Activated B cell treated with CpG ODN at 0.5 μM for 24 hours (primary cell): ENCODE measurements around the gene CYP4F2. TPM values are rescaled to one million over a fixed set of nuclear protein-coding genes. Genes with fewer than 3 reads are reported as not detected.

ENCODE experiments used
- ATAC-seq: fragments of 200-7000 bp; cut with Tn5 transposase; one replicate; pipeline ENCODE4 v1.10.0; 2021; ENCODE audit warnings: low read depth, mild to moderate bottlenecking, moderate library complexity
- CTCF ChIA-PET: fragments of 350-600 bp; sonication (Branson Sonifier 250); formaldehyde crosslinking; loops from one replicate; lab custom pipeline; 2021; ENCODE audit warnings: antibody characterized with exemption; lab: Charles Lee
- POLR2A ChIA-PET: fragments of 350-600 bp; sonication (Branson Sonifier 250); formaldehyde crosslinking; loops from one replicate; lab custom pipeline; 2021; ENCODE audit warnings: antibody characterized with exemption; lab: Charles Lee
- DNase-seq: peaks from one replicate; pipeline ENCODE4 v3.0.0; 2022
- H3K27ac Mint-ChIP-seq: one replicate; pipeline ENCODE4 v1.8.0; 2020; ENCODE audit warnings: mixed read lengths
- H3K27me3 Mint-ChIP-seq: one replicate; pipeline ENCODE4 v1.8.0; 2021; ENCODE audit warnings: mixed read lengths
- H3K36me3 Mint-ChIP-seq: one replicate; pipeline ENCODE4 v1.8.0; 2021; ENCODE audit warnings: low read depth, mixed read lengths
- H3K4me1 Mint-ChIP-seq: one replicate; pipeline ENCODE4 v1.8.0; 2021; ENCODE audit warnings: mixed read lengths
- H3K4me3 Mint-ChIP-seq: one replicate; pipeline ENCODE4 v1.8.0; 2020; ENCODE audit warnings: mild to moderate bottlenecking, mixed read lengths
- H3K9me3 Mint-ChIP-seq: one replicate; pipeline ENCODE4 v1.8.0; 2020; ENCODE audit warnings: mixed read lengths
- intact Hi-C: fragments of 100-400 bp; cut with micrococcal nuclease; formaldehyde crosslinking; loops from one replicate; pipeline ENCODE4 v1.15.1; 2024
- total RNA-seq: library from RNA; stranded (reverse); gene quantifications from 2 replicates; pipeline ENCODE4 v1.2.3, GENCODE V29; 2022
- TF ChIP-seq, protein P1 (sequence below): fragments of 200-600 bp; IDR thresholded peaks from one replicate; pipeline ENCODE4 v1.8.0; 2022; ENCODE audit warnings: antibody characterized with exemption, mild to moderate bottlenecking

CYP4F2 gene
- total RNA-seq, 1 donor from 2014 or later = not detected

DNA sequence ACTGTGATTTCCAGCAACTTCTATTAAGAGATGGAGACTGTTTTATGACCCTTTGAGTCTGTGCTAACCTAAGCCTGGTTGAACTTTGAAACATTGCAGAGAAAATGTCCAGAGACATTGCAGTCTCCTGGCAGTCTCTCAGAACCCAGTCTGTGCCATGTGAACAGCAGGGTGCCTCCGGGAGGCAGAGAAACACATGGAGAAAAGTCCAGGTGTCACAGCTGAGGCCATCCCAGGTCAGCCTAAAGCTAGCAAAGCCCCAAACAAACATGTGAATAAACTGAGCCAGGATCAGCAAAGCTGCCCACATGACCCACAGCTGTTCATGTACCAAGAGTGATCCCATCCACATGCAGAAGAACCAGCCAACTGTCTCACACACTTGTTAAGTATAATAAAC, 28.6 kb upstream of the CYP4F2 start:
- Mint-ChIP-seq H3K9me3 (no peaks in the 10 kb centered on the region), H3K36me3 (no peaks in the 10 kb centered on the region), H3K27ac (no peak overlapping the region), H3K27me3 (peaks cover 35% of the 10 kb centered on the region), H3K4me3 (no peak overlapping the region), H3K4me1 (no peaks in the 10 kb centered on the region)
- ChIA-PET POLR2A (no interaction called here), CTCF (no interaction called here)
- ATAC-seq = no peak
- TF ChIP-seq, protein P1, sequence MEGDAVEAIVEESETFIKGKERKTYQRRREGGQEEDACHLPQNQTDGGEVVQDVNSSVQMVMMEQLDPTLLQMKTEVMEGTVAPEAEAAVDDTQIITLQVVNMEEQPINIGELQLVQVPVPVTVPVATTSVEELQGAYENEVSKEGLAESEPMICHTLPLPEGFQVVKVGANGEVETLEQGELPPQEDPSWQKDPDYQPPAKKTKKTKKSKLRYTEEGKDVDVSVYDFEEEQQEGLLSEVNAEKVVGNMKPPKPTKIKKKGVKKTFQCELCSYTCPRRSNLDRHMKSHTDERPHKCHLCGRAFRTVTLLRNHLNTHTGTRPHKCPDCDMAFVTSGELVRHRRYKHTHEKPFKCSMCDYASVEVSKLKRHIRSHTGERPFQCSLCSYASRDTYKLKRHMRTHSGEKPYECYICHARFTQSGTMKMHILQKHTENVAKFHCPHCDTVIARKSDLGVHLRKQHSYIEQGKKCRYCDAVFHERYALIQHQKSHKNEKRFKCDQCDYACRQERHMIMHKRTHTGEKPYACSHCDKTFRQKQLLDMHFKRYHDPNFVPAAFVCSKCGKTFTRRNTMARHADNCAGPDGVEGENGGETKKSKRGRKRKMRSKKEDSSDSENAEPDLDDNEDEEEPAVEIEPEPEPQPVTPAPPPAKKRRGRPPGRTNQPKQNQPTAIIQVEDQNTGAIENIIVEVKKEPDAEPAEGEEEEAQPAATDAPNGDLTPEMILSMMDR = no peak
- intact Hi-C loops = no loop called here
- no peak for DNase-seq

DNA sequence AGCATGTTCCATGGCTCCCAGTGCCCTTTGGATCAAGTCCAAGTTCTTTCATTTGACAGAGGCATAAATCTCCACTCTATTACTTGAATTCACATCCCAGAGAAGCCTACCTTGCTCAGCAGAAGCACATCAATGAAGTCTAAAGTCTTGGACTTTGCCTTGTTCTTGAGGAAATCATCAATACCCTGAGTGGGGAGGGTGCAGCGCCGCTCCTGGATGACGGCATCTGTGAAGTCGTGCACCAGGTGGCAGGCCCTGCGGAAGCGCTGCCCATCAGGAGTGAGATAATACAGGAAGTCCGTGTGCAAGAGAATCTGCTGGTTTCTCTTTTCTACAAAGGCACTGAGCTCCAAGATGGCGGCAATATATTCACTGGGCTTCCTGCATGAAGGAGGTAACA, 25.8 kb upstream of the CYP4F2 start:
- H3K4me1 Mint-ChIP-seq = no peaks in the 10 kb centered on the region
- TF ChIP-seq, protein P1 = no peak
- no peaks in the 10 kb centered on the region for H3K9me3 Mint-ChIP-seq
- CTCF ChIA-PET = no interaction called here
- intact Hi-C loops = no loop called here
- H3K27me3 Mint-ChIP-seq = peaks cover 36% of the 10 kb centered on the region
- no peak overlapping the region for H3K27ac Mint-ChIP-seq
- no peaks in the 10 kb centered on the region for H3K36me3 Mint-ChIP-seq
- ATAC-seq (no peak), DNase-seq (no peak)
- H3K4me3 Mint-ChIP-seq = no peak overlapping the region
- POLR2A ChIA-PET = no interaction called here

DNA sequence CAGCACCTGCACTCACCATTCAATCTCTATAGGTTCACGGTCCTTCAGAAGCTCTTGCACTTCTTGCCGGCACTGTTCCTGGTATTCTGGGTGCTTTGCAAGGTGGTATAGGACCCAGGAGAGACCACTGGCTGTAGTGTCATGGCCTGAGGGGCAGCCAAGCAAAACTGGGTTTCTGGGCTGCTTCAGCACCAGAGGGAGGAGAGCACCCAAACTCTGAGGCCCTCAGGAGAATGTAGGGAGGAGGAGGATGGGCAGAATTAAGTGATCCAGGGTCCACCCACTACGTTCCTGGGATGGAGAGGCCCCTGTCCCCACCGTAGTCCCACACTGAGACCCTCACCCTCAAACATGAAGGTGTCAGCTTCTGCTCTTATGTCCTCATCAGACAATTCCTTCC, 24.1 kb upstream of the CYP4F2 start:
- CTCF ChIA-PET = no interaction called here
- H3K4me1 Mint-ChIP-seq = peaks cover 4% of the 10 kb centered on the region
- no peaks in the 10 kb centered on the region for H3K36me3 Mint-ChIP-seq
- H3K9me3 Mint-ChIP-seq = no peaks in the 10 kb centered on the region
- H3K27me3 Mint-ChIP-seq = peaks cover 34% of the 10 kb centered on the region
- TF ChIP-seq, protein P1 = no peak
- H3K27ac Mint-ChIP-seq = no peak overlapping the region
- H3K4me3 Mint-ChIP-seq = no peak overlapping the region
- ATAC-seq = no peak
- no peak for DNase-seq
- intact Hi-C loops = no loop called here
- POLR2A ChIA-PET = no interaction called here

- ChIA-PET POLR2A (no interaction called here), CTCF (no interaction called here)
- no peak for DNase-seq
- H3K36me3 Mint-ChIP-seq = no peaks in the 10 kb centered on the region
- intact Hi-C loops = no loop called here
- ATAC-seq = no peak
- peaks cover 7% of the 10 kb centered on the region for H3K9me3 Mint-ChIP-seq
- no peak overlapping the region for H3K27ac Mint-ChIP-seq
- H3K27me3 Mint-ChIP-seq = peaks cover 44% of the 10 kb centered on the region
- H3K4me3 Mint-ChIP-seq = no peak overlapping the region
- H3K4me1 Mint-ChIP-seq = peaks cover 4% of the 10 kb centered on the region
- TF ChIP-seq, protein P1 = no peak
These were observed 21.4 kb upstream of the CYP4F2 start for GRCh38 chr19:15919243-15919642.

DNA sequence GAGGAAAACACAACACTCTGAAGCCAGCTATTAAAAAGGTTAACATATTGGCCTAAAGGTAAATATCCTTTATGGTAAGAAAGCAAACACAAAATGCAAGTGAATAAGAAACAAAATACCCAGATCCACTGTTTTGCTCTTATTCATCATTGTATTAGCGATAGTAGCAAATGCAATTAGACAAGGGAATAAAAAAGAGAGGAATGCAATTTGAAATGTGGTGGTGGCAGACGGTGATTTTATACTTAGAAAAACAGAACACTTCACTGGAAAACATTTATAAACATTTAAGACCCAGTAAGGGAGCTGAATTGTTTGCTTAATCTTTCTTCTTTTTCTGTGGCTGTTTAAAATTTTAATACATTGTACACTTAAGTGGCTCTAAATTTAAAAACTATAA, 17.2 kb upstream of the CYP4F2 start:
- no peak overlapping the region for H3K4me3 Mint-ChIP-seq
- no peak for DNase-seq
- peaks cover 7% of the 10 kb centered on the region for H3K9me3 Mint-ChIP-seq
- ChIA-PET CTCF (no interaction called here), POLR2A (no interaction called here)
- intact Hi-C loops = no loop called here
- TF ChIP-seq, protein P1 = no peak
- ATAC-seq = no peak
- H3K27me3 Mint-ChIP-seq = peaks cover 43% of the 10 kb centered on the region
- H3K4me1 Mint-ChIP-seq = peaks cover 6% of the 10 kb centered on the region
- H3K27ac Mint-ChIP-seq = no peak overlapping the region
- H3K36me3 Mint-ChIP-seq = no peaks in the 10 kb centered on the region
